GM18517 (cell line): ENCODE results near the gene CLSTN2.

Experiments used
- ATAC-seq: cut with Tn5 transposase; IDR thresholded peaks from one replicate; pipeline ENCODE4 v1.9.1; 2021; ENCODE audit warnings: mild to moderate bottlenecking, moderate library complexity; ENCODE audit not compliant: unreplicated experiment

The CLSTN2 gene

GRCh38 chr3:140470962-140471361, 536.0 kb downstream of the CLSTN2 start:
- no peak for ATAC-seq

GRCh38 chr3:140472306-140473020, 537.5 kb downstream of the CLSTN2 start:
- no peak for ATAC-seq

GRCh38 chr3:140487566-140487965, 552.6 kb downstream of the CLSTN2 start:
- no peak for ATAC-seq

- ATAC-seq: no peak
Observed at GRCh38 chr3:140493271-140493670, 558.3 kb downstream of the CLSTN2 start.

GRCh38 chr3:140494970-140495369, 560.0 kb downstream of the CLSTN2 start:
- no peak for ATAC-seq

- no peak for ATAC-seq
Observed at GRCh38 chr3:140497331-140497730, 562.3 kb downstream of the CLSTN2 start.

GRCh38 chr3:140499114-140499757, 564.3 kb downstream of the CLSTN2 start:
- no peak for ATAC-seq

GRCh38 chr3:140500473-140500872, 565.5 kb downstream of the CLSTN2 start:
- ATAC-seq: no peak

- no peak for ATAC-seq
Observed at GRCh38 chr3:140501061-140501769, 566.2 kb downstream of the CLSTN2 start.

- ATAC-seq: no peak
Observed at GRCh38 chr3:140501770-140502364, 566.9 kb downstream of the CLSTN2 start.

GRCh38 chr3:140505213-140505612, 570.2 kb downstream of the CLSTN2 start:
- no peak for ATAC-seq

- ATAC-seq: no peak
Observed at GRCh38 chr3:140505876-140506275, 570.9 kb downstream of the CLSTN2 start.

- ATAC-seq: no peak
Observed at GRCh38 chr3:140508550-140508949, 573.6 kb downstream of the CLSTN2 start.

GRCh38 chr3:140509534-140509933, 574.5 kb downstream of the CLSTN2 start:
- no peak for ATAC-seq

- no peak for ATAC-seq
Observed at GRCh38 chr3:140510303-140510861, 575.4 kb downstream of the CLSTN2 start.

- no peak for ATAC-seq
Observed at GRCh38 chr3:140521751-140522445, 586.9 kb downstream of the CLSTN2 start.

- no peak for ATAC-seq
Observed at GRCh38 chr3:140522653-140523380, 587.8 kb downstream of the CLSTN2 start.

GRCh38 chr3:140523600-140523999, 588.6 kb downstream of the CLSTN2 start:
- no peak for ATAC-seq

GRCh38 chr3:140527156-140527555, 592.2 kb downstream of the CLSTN2 start:
- ATAC-seq: no peak

GRCh38 chr3:140529096-140529495, 594.1 kb downstream of the CLSTN2 start:
- no peak for ATAC-seq
